Keratinocyte (primary cell): ENCODE results near the gene MEGF11.

Experiments used
- CTCF ChIP-seq, 3 experiments: IDR thresholded peaks in 1 of 3; conservative IDR thresholded peaks in 1 of 3; optimal IDR thresholded peaks in 1 of 3; 2 replicates in 2 of 3; 3 replicates in 1 of 3; pipeline versions ENCODE3 to v1.5.1; 2011; ENCODE audit warnings: low read length in 3 of 3, mild to moderate bottlenecking in 3 of 3, moderate library complexity in 2 of 3, control low read depth in 1 of 3, inconsistent platforms in 1 of 3; ENCODE audit not compliant: insufficient read depth in 2 of 3; ENCODE audit errors: extremely low read depth in 1 of 3
- EZH2 ChIP-seq: IDR thresholded peaks from one replicate; pipeline ENCODE4 v1.6.1; 2012; ENCODE audit warnings: inconsistent platforms, mild to moderate bottlenecking, low read length, moderate library complexity

GRCh38 chr15:66047321-66048024 lies 206.1 kb downstream of the MEGF11 start:
- TF ChIP-seq CTCF (optimal IDR thresholded peaks at IDR 0.05 in 1 of 3, IDR thresholded peaks at IDR 0.05 in 1 of 3, conservative IDR thresholded peaks at IDR 0.05 in 1 of 3; ENCODE audit: extremely low read depth in 1 of 3, insufficient read depth in 2 of 3, low read length in 3 of 3) (no peak), EZH2 (no peak)
